HT-29 (cell line): ENCODE data around the gene MCL1. TPM values are rescaled to one million over a fixed set of nuclear protein-coding genes. Genes with fewer than 3 reads are reported as not detected.
"Not testable (repeated sequence)": the region's sequence is repeated elsewhere in the genome, so short reads cannot be mapped to it uniquely, and the experiment has no call there.

Experiments
- DNase-seq: peaks from one replicate; pipeline ENCODE4 v3.0.0-alpha.2; 2015; ENCODE audit warnings: low spot score
- total RNA-seq: library from RNA; depleted of rRNA; stranded (reverse); fragments of >200 nt; shearing (Covaris generic); gene quantifications from 2 replicates; pipeline ENCODE4 v1.2.3, GENCODE V29; 2014

MCL1 gene
- total RNA-seq, 1 experiment from 2014 or later: 338 TPM

DNA sequence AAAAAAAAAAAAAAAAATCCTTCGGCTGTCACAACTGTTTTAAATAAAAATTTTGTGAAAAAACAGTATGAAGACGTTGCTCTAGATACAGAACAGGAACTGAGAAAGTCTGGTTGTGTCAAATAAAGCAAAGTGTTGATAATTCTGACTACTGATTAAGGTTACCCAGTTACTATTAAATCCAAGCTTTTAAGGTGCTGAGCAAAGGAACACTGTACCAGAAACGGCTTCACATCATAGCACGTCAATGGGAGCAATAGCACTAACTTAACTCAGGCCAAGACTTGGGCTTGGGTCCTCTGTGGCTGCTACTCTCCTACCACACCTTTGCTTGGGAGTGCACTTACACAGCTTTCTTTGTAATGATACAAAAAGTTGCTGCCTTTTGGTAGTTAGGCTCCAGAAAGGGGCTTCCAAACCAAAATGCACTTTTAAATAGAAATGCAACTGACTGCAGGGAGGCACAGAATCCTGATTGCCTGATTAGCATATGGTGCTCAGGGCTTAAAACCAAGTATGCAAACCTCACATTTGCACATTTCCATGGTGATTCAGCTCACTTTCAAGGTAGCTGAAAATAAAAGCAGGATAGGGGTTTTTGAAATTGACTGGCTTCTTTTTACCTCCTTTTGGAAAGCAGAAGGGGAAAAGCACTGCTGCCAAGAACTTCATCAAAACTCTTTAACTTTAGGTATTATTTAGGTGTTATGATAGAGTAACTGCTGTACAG, 6.3 kb downstream of the MCL1 start:
- DNase-seq: peak; percentile 26

DNA sequence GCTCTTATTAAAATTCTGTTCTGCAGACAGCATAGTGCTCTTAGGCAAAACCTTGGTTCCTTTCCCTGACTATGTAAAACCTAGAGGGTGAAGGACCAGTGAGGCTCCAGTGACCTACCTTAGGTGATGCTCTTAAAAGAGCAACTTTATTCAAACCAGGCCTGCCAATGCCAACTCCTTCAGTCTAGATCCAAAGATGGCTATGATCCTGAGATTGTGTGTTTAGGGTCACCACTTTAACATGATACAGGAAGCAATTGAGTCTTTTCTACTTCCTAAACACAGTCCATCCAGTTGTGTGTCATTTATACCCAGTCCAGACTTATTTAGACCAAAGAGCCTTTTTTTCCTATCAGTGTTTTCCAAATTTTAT, 10.8 kb downstream of the MCL1 start:
- no peak for DNase-seq

DNA sequence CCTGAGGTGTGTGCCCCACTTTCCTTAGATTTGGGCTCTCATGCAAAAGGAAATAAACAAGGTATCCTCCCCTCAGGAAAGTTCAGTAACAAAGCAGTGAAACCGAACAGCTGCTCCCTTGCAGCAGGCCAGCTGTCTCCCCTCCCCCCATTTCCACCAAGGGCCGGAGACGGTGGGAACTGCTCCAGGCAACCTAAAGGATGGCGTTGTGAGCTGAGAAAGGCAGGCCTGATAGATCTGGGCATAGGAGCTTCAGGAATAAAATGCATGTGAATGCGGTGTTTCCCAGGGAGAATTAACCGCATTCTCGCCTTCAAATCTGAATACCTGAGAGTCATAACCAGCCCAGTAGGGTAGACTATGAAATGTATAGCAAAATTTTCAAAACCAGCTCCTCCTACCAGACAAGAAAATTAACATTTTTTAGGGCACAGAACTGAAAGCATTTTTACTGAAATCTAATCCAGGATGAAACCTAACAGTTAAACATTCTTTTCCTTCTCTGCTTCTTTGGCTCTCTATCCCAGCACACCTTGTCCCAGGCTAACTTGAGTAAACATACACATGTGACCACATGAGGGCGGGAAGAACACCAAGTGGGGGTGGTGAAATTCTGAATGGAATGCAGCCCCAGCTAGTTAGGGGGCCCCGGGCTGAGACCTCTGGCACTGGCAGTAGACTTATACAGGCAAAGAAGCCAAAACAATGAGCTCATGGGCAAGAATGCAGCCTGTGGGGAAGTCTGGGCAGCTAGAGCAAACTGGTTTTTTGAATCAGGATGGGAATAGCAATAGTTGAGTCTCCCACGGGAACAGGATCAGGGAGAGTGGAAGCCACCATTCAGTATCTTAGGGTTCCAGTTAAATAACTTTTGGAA, 11.5 kb downstream of the MCL1 start:
- peak; percentile 81 for DNase-seq

DNA sequence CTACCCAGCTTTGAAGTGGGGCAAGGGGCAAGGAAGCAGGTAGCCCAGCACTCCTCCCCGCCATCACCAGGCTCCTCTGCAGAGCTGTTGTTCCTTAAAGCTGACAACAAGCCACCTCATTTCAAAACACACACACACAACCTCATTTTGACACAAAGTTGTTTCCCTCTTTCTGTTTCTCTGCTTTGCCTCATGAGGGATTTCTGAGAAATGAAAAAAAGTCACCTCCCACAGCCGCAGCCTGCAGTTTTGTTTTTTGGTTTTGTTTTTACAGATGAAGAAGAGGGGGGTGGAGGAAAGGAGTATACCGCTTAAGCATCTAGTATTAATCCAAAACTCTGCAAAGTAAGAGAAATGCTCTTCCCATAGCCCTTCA, 12.1 kb downstream of the MCL1 start:
- DNase-seq: no peak

DNA sequence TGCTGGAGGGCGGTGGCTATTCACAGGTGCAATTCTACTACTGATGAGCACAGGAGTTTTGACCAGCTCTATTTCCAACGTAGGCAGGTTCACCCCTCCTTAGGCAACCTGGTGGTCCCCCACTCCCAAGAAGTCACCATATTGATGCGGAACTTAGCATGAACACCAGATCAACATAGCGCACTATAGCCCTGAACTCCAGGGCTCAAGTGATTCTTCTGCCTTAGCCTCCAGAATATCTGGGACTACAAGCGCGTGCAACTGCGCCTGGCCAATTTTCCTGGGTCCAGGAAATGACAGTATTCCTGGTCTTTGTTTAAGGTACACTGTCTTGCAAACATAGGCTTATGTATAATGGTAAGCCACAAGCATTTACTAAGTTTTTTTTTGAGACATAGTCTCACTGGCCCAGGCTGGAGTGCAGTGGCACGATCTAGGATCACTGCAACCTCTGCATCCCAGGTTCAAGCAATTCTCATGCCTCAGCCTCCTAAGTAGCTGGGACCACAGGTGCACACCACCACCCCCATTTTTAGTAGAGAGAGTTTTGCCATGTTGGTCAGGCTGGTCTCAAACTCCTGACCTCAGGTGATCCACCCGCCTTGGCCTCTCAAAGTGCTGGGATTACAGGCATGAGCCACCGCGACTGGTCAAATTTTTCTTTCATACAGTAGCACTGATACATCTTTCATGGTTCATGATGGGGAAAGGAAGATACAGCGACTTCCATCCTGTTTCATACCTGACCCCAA, 12.6 kb downstream of the MCL1 start:
- no peak for DNase-seq

DNA sequence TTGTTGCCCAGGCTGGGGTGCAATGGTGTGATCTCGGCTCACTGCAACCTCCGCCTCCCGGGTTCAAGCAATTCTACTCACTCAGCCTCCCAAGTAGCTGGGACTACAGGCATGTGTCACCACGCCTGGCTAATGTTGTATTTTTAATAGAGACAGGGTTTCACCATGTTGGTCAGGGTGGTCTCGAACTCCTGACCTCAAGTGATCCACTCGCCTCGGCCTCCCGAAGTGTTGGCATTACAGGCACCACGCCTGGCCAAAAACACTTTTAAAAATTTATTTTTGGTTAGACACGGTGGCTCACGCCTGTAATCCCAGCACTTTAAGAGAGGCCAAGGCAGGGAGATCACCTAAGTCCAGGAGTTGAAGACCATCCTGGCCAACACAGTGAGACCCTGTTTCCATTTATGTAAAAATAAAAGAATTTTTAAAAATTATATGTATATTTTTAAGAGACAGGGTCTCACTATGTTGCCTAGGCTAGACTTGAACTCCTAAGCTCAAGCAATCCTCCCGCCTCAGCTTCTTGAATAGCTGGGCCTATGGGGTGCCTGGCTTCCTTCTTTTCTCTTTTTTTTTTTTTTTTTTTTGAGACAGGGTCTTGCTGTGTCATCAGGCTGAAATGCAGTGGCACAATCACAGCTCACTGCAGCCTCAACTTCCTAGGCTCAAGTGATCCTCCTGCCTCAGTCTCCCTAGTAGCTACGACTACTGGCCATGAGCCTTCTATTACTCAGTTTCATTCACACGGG, 14.0 kb downstream of the MCL1 start:
- not testable (repeated sequence) for DNase-seq

DNA sequence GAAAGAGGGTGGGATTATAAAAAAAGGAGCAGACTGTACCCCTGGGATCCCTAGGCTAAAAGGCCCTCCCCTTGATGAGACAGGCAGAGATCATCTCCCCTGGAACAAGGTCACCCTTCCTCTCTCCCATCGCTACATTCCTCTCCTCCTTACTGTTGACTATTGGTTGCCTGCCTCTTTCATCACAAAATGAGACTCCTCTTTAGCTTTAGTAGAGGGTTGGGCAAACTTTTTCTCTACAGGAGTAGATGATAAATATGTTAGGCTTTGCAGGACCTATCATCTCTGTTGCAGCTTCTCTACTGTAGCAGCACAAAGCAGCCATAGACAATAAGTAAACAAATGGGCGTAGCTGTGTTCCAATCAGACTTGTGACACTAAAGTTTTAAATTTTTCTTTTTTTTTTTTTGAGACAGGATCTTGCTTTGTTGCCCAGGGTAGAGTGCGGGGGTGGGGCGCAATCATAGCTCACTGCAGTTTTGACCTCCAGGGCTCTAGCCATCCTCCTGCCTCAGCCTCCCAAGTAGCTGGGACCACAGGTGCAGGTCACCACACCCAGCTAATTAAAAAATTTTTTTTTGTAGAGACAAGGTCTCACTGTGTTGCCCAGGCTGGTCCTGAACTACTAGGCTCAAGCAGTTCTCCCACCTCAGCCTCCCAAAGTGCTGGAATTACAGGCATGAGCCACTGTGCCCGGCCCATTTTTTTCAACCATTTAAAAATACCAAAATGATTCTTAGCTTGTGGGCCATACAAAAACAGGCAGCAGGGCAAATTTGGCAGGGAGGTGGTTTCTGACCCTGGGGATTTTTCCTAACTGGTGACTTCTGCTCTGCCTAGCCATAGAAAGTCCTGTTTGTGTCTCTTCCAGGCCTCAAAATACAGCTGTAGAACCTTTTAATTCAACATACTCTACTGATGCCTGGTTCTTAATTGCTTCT, 15.1 kb downstream of the MCL1 start:
- DNase-seq: peak; percentile 35

DNA sequence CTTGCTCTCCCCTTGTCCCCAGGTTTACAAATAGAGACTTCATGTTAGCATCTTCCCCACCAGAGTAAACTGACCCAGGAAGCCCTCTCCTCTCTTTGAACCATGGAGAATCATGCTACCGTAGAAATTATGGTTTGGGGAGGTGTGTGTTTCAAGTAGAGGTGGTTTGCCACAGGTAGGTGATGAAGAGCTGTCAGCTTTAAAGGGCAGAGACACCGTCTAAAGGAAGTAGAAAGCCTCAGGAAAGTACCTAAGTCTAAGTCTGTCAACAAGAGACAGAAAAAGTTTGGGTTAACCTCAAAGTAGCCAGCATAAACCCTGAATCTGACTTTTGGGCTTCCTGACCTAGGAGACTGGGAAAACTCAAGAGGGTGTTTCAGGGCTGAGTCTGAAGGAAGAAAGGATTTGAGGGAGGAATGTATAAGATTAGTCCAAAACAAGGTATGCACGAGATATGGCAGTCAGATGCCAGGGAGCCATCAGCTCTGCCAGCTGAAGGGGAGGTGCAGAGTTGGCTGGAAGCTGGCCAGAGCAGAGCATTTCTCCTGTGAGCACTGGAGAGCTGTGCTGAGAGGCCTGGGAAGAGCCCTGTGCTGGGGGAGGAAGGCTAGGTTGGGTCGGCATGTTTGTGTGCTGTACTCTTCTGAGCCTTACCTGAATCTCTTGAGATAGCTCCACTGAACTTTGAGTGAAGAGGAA, 15.9 kb downstream of the MCL1 start:
- peak; percentile 76 for DNase-seq

DNA sequence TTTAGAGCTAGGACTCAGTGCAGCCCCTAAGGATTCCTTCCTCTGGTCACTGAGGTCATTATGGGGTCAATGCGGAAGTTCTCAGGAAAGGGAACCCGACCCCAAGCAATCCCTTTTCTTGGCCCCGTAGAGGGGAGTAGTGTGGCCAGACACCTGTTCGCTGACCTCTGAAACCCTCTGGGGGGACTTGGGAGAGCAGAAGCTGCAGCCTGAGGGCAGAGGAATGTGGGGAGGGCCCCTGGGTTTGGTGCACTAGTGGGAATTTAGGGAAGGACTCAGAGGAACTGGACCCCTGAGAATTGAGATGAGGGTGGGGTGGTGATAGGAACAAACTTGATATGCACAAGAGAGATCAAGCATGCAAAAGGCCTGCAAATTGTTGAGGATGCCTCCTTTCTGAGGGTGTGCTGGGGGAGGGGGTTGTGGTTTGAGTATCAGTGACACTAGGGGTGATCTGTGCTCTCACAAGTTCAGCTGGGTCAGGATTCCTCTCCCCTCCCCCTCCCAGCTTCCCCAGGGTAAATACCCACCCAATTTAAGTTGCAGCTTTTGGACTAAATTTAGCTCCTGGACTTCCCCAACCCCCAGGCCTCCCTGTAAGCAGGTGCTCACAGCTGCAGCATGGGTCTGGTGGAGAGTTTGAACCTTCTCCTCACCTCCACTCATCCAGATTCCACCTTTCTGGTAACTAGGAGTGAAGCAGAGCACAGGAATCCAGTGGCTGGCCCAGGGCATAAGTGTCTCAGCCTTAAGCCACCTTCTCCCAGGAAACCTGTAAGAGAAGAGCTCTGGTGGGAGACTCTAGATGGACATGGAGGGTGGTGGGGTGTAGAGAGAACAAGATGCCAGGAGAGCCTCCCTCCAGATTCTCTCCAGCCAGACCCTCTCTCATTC, 16.7 kb downstream of the MCL1 start:
- DNase-seq: peak; percentile 16

DNA sequence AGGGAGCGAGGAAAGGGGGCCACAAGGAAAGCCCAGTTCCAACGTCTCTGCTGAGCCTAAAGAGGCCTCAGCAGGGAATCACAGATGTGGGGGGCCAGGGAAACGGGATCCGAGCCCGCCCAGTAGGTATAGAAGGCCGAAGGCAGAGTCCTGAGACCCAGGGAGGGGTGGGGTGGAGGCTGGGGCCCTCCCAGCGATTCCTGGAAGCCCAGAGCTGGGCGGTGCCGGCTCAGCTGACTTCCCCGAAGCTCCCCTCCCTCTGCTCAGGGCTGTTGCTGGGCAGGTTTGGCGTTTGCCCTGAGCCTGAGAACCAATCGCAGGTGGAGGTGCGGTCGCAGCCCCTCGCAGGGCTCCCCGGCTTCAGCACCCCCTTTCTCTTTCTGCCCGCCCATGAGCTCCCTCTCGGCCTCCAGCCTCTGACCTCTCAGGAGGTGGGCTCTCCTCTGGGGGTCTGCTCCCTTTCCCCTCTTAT, 17.4 kb downstream of the MCL1 start:
- DNase-seq: peak; percentile 94

DNA sequence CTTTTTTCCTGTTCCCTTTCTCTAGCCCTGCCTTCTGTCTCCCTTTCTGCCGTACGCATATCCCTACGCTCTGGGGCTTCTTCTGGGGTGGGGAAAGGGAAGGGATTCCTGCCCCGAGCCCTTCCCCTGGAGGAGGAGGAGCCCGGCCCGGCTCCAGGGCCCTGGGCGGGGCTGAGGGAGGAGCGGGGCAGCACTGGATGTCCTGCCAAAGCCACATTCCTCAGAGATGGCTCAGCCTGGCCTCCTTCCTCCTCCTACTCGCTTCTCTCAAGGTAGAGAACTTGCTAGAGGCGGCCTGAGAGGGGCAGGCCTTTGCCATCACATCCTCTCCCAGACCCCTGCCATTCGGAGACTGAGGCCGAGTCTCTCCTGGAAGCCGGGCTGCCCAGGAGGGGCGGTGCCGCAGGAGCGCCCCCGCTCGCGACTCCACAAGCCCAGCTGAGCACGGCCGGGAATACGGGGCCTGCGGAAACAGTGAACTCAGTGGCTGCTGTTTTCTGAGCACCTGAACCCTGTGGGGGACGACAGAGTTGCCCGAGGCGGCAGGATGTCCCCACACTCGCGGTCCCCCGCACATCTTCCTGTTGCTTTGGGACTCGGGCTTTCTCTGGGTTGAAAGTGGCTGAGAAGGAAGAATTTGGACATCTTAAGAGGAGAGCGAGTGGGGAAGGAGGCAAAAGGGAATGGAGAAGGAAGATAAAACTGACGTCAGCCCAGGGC, 18.0 kb downstream of the MCL1 start:
- peak; percentile 97 for DNase-seq

DNA sequence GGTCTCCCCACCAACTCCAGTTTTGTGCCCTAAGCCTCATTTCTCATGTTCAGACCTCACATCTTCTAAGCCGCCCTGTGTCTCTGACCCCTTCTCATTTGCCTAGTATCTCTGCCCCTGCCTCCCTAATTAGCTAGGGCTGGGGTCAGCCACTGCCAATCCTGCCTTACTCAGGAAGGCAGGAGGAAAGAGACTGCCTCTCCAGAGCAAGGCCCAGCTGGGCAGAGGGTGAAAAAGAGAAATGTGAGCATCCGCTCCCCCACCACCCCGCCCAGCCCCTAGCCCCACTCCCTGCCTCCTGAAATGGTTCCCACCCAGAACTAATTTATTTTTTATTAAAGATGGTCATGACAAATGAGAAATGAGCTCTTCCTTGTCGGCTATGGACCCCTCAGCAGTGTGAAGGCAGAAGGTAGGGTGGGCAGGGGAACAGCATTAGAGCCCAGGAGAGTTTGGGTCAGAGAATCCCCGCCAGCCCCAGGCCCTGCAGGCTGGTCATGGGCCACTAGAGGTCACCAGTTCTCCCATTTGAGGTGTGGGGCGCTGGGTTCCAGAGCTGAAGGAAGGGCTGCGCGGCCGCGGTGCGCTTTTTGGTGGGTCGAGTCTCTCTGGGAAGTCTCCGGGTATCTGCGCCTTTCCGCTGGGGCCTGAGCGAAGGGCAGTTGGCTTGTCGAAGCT, 18.7 kb downstream of the MCL1 start:
- DNase-seq: peak; percentile 92

DNA sequence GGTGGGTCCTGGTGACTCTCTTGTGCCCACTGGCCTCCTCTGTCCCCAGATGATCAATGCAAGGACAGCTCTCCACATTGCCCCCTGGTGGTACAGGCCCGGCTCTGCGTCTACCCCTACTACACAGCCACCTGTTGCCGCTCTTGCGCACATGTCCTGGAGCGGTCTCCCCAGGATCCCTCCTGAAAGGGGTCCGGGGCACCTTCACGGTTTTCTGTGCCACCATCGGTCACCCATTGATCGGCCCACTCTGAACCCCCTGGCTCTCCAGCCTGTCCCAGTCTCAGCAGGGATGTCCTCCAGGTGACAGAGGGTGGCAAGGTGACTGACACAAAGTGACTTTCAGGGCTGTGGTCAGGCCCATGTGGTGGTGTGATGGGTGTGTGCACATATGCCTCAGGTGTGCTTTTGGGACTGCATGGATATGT, 19.4 kb downstream of the MCL1 start:
- DNase-seq: peak; percentile 86

DNA sequence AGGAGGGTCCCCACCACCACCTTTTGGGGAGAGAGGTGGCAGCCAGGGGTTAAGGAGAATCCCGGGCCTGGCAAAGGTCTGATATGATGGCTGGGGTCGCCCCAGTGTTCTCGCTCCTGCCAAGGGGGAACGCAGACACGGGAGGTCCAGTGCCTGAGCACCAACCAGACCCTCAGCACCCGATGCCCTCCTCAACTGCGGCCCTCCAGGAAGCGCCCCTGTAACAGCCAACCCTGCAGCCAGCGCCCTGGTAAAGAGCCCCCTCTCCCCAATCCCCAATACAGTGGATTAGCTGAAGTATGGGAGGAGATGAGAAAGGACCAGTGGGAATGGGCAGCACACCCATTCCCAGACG, 19.8 kb downstream of the MCL1 start:
- DNase-seq: no peak

DNA sequence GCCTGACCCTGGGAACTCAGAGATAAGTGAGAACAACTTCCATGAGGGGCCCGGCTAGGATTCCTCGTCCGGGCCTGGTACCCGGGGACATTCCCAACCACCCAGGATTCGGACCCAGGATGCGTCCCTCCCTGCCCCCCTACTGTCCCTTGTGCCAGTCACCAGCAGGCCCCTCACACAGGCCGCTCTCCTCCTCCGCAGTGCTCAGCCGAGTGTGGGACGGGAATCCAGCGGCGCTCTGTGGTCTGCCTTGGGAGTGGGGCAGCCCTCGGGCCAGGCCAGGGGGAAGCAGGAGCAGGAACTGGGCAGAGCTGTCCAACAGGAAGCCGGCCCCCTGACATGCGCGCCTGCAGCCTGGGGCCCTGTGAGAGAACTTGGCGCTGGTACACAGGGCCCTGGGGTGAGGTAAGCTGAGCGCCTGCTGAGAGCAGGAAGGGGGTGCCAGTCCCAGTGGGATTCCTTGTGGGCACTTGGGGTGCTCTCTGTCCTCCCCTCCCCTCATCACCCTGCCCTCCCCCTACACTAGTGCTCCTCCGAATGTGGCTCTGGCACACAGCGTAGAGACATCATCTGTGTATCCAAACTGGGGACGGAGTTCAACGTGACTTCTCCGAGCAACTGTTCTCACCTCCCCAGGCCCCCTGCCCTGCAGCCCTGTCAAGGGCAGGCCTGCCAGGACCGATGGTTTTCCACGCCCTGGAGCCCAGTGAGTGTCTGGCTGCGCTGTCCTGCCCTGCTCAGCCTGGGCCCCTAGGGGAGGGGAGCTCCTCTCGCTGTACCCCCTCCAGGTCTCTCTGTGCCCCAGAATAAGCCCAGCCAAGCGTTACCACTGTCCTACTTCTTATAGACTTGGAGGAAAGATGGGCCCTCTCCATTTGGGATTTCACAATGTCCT, 20.4 kb downstream of the MCL1 start:
- no peak for DNase-seq

DNA sequence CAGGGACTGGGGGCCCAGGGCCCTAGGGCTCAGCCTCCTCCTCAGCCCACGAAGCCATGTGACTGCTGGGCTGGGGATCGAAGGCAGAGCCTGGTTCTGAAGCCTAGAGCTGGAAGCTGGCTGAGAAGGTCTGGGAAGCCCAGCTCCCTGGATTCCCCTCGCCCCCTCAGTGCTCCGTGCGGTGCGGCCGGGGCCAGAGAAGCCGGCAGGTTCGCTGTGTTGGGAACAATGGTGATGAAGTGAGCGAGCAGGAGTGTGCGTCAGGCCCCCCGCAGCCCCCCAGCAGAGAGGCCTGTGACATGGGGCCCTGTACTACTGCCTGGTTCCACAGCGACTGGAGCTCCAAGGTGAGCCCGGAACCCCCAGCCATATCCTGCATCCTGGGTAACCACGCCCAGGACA, 21.1 kb downstream of the MCL1 start:
- DNase-seq: no peak
